ENCODE results near the gene GPR68.

DNA sequence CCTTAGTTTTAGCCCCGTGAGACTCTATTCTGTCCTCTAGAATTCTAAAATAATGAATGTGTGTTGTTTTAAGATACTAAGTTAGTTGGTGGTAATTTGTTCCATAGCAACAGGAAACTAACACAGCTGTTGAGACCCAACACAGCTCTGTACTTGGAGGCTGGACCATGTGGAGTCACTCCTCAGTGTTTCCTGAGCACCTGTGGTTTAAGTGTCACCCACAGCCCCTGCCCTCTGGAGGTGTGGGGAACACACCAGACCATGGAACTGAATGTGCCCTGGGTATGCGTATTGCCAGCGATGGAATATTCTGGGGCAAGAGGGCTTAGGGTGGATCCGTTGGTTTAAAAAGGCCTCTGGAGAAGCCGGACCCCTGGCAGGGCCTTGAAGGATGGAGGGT is 16.6 kb upstream of the GPR68 start:
- TF ChIP-seq TAF1 (IDR thresholded peaks at IDR 0.05; ENCODE audit: low read depth, low read length): no peak
- TF ChIP-seq POLR2AphosphoS5 (IDR thresholded peaks at IDR 0.05; ENCODE audit: low read depth, low read length): no peak
- TF ChIP-seq SPI1 (IDR thresholded peaks at IDR 0.05; ENCODE audit: low read depth, low read length): no peak
- TF ChIP-seq POLR2A (IDR thresholded peaks at IDR 0.05; ENCODE audit: low read depth, low read length): no peak
- no peak for TF ChIP-seq PAX5 (IDR thresholded peaks at IDR 0.05; ENCODE audit: insufficient read depth, low read length, severe bottlenecking)
